Hematopoietic multipotent progenitor cell treated with erythropoietin and hydrocortisone succinate and interleukin-3 and kit ligand, for 4 days (in vitro differentiated cells): ENCODE data around the gene PCED1B.
"Not testable (repeated sequence)": the region's sequence is repeated elsewhere in the genome, so short reads cannot be mapped to it uniquely, and the experiment has no call there.

Experiments
- DNase-seq: peaks from one replicate; pipeline ENCODE4 v3.0.0-alpha.2; 2015

Gene PCED1B

GRCh38 chr12:47244835-47245234, 165.4 kb downstream of the PCED1B start:
- no peak for DNase-seq

DNA sequence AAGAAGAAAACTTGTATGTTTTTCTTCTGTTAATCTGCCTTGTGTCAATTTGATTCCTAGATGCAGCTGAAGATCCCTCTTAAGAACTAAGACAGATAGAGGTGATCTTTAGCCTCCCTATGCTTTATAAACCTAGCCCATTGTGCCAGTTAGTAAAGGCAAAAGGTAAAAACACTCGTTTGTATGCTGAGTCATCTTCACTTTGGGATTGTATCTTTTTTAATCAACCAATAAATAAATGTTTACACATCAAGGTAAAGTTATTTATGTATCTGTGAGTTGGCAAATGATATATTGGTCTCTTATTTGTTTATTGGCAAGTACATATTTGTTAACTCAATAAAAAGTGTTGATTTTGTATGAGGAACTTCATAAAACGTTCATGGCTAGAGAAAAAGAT, 166.2 kb downstream of the PCED1B start:
- no peak for DNase-seq

GRCh38 chr12:47247418-47247817, 168.0 kb downstream of the PCED1B start:
- DNase-seq, result no peak

DNA sequence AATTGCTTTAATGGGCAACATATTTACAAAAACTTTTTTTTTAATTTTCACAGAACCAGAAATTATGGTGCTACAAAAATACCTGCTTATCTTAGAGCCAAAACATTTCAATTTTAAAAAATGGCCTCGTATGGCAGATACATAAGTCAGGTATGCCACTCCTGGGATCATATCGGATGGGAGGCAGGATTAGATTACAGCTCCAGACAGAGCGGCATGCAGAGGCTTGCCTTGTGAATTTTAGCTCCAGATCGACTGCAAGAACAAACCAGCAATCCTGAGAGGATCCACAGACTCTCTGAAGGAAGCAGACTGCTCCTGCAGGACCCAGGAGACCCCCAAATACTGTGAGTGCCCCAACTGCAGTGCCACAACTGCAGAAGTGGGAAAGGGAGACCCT, 169.7 kb downstream of the PCED1B start:
- DNase-seq, result no peak

DNA sequence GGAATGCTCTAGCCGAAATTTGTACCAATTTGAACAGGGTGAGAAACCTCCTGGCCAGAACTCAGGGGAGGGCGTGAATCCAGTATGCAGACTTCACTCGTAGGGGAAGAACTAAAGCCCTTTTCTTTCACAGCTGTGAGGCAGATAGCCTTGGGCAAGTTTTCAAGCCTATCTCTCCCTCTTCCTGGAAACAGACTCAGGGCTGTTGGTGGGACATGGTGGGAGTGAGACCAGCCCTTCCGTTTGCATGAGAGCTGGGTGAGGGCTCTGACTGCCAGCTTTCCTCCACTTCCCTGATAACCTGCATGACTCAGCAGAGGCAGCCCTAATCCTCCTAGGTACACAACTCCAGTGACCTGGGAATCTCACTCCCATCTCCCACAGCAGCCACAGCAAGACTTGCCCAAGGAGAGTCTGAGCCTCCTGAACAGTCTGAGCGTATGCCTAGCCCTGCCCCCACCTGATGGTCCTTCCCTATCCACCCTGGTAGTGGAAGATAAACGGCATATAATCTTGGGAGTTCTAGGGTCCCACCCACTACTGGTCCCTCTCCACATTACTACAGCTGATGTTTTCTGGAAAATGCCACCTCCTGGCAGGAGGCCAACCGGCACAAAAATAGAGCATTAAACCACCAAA, 170.4 kb downstream of the PCED1B start:
- DNase-seq, result peak; percentile 75

GRCh38 chr12:47251919-47252318, 172.5 kb downstream of the PCED1B start:
- DNase-seq, result no peak

- DNase-seq, result no peak
Observed at GRCh38 chr12:47264951-47265350, 185.5 kb downstream of the PCED1B start.

DNA sequence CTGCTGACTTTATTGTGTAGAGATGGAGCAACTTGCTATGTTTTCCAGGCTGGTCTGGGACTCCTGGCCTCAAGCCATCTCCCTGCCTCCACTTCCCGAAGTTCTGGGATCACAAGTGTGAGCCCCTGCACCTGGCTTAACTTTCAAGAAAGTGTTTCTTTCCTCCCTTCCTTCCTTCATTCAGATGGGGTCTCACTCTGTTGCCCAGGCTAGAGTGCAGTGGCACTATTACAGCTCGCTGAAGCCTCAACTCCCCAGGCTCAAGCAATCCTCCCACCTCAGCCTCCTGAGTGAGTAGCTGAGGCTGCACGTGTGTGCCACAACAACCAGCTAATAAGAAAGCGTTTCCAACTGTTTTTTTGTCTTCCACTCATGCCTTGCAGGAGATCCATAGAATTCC, 186.0 kb downstream of the PCED1B start:
- DNase-seq, result no peak

DNA sequence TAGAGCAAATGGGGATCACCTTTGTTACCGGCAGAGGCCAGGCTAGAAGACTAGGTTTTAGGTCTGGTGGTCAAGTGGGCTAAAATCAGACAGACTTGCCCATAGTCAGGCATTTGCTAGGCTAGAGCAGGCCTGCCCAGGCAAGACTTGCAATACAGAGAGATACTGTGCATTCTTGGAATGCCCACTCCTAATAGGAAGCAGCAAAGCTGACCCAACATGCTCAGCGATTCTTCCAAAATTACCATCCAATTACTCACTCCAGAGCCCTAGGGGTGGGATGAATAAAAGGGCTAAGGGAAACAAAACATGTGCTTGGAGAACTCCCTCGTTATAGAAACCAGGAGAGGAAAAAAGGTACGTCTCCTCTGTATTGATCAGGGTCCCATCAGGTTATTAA, 188.2 kb downstream of the PCED1B start:
- DNase-seq, result no peak

DNA sequence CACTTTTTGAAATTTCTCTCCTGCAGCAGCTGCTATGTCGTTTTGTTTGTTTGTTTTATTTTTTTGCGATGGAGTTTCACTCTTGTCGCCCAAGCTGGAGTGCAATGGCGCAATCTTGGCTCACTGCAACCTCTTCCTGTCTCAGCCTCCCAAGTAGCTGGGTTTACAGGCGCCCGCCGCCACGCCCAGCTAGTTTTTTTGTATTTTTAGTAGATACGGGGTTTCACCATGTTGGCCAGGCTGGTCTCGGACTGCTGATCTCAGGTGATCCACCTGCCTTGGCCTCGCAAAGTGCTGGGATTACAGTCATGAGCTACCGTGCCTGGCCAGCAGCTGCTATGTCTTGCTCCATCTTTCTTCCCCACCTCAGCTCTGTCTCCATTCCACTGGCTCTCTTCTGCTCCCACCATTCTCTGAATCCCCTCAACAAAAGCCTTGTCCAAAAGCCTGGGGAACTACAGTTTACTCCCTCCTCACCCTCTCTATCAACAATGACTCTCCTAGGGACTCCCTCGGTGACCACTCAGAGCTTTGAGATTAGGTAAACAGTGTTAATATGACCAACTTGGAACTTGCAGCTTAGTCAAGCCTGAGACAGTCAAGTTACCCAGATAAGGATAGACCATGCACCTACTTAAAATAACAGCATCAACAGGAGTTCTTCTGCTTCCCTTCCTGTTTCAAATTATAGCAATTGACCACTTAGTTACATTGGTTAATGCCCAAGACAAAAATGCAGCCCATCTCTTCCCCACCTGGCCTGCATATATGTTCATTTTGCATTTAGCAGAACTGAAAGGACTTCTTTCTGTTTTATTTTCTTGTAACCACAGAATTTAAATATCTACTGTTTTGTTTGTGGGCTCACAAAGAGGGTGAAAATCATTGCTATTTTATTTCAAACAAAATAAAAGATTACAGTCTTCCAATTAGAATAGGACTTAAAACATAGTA, 189.4 kb downstream of the PCED1B start:
- DNase-seq, result peak; percentile 35

- peak; percentile 72 for DNase-seq
Observed at GRCh38 chr12:47269916-47270315, 190.5 kb downstream of the PCED1B start.

GRCh38 chr12:47270782-47271664, 191.6 kb downstream of the PCED1B start:
- peak; percentile 58 for DNase-seq

- DNase-seq, result no peak
Observed at GRCh38 chr12:47271800-47272239, 192.4 kb downstream of the PCED1B start.

GRCh38 chr12:47272412-47273190, 193.2 kb downstream of the PCED1B start:
- peak; percentile 95 for DNase-seq

DNA sequence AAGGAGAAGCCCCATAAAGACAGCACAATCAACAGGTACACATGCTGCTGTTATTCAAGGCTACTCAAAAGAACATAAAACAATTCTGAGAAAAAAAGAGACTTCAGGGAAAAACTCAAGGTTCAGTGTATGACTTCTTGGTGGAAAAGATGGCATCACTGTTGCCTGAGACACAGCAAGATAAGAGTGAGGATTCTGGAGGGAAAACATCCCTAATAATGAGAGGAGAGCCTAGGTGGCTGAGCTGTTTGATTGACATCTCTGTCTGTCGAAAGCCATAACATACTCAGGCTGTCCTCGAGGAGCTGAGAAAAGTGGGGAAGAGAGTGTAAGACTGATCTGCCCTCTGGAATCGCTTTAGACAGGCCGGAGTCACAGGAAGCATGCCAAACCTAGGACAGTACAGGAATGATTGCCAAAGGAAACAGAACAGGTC, 193.8 kb downstream of the PCED1B start:
- no peak for DNase-seq

DNA sequence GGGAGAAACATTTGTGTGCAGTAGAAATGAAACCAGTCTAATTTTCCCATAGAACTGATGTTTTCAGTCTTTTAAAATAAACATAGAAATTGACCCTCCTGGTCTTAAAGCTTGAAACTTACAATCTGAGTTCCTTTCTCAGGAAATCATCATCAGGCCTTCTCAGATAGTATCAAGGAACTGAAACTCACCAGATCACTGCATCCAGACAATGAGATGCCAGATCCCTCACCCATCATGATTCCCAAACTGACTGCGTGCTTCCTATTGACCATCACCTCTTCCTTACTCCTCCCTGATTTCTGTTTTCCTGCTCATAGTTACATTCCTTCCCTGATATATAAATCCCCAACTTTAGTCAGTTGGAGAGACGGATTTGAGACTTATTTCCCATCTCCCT, 195.3 kb downstream of the PCED1B start:
- no peak for DNase-seq

- DNase-seq, result no peak
Observed at GRCh38 chr12:47276253-47276620, 196.8 kb downstream of the PCED1B start.

DNA sequence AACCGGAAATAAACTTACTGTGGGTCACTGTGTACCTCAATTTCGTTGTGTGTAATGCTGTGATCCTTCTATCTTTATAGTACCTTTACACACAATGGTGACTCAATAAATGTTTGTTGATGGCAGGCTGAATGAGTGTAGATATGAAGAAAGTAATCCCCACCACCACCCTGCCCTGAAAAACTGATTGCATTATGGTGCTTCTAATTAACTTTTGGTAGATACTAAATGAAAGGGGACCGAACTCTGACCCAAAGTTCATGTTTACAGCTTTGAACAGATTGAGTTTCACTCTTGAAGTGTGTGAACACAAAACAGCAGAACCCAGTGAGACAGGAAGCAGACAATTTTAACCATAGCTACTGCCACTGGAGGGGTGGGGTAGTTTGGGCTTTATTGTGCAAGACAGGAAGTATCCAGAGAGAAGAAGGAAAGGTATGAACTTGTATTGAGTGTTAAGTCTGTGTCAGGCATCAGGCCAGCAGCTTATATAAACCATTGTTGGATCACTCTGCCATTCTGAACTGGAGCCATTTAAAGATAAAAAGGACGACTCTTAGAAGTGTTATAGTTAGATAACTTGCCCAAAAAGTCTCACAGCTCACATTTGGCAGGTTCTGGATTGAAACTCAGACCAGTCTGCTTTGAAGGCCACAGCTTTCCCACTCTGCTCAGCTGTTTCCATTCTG, 197.3 kb downstream of the PCED1B start:
- DNase-seq, result peak; percentile 82

GRCh38 chr12:47277972-47278448, 198.6 kb downstream of the PCED1B start:
- DNase-seq, result peak; percentile 62

GRCh38 chr12:47279758-47280157, 200.3 kb downstream of the PCED1B start:
- DNase-seq, result not testable (repeated sequence)

- DNase-seq, result peak; percentile 45
Observed at GRCh38 chr12:47280543-47281300, 201.3 kb downstream of the PCED1B start.
